Measurements from ENCODE around the gene PID1.

DNA sequence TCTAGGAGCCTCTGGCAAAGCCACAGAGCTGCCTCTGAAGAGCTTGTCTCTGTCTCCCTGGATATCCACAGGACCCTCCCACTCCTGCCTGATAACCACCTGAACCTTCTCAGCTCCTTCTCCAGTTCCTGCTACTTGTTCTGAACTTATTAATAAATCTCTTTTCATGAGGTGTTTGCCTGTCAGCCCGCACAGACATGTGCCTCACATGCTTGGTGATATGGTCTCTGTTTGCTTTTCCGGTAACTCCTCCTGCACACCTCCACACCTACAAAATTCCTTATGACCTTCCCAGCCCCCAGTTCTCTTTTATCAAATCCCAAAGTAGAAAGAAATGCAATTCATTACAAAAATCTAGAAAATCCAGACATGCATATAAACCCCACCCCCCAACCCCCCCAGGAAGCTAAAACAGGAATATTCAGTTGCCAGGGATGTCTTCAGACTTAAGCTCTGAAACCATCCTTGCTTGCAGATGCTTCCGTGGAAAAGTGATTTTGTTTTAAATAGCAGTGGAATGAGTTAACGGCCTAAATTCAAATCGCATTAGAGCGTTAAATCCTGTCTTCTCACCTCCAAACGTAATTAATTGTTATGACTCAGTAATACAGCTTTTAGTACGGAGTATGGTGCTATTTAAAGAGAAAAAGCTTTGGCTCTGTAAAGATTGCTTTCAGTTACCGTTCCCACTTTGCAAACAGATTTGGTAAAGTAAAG is 2.1 kb upstream of the PID1 start:
- no peak for TF ChIP-seq CTCF (IDR thresholded peaks at IDR 0.05)
- no peak for TF ChIP-seq POLR2A (IDR thresholded peaks at IDR 0.05)
